ENCODE data around the gene EGR1. TPM values are rescaled to one million over a fixed set of nuclear protein-coding genes. Genes with fewer than 3 reads are reported as not detected.
A peak's percentile ranks its signal among the peaks of the same experiment; 100 is the strongest.

The EGR1 gene
- total RNA-seq, 2 donors from 2014 or later = 17.3 to 73.0 TPM

DNA sequence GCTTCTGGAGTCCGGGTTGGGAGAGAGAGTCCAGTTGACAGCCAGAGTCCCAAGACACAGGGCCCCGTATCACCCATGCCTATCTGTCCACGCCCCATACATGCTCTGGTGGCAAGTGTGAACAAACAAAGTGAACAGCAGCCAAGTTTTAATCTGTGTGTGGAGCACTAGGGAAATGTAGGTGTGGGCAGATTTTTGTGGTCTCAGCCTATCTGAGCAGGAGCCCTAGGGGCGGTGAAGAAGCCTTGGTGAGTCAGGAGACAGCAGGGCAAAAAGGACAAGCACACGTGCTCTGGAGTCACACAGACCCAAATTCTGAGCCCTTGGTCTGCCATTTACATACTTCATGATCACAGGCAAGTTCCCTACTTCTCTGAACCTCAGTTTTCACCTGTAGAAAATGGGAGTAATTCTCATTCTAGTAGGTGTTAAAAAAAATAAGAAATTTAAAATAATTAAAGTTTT, 23.2 kb downstream of the EGR1 start:
- Histone ChIP-seq H3K4me3 (no peak overlapping the region), H3K9me3 (no peaks in the 10 kb centered on the region), H3K4me1 (peaks cover 0 to 30% of the 10 kb centered on the region in 2 donors), H3K36me3 (no peaks in the 10 kb centered on the region), H3K27me3 (no peaks in the 10 kb centered on the region), H3K27ac (no peak overlapping the region)
- DNase-seq (ENCODE audit: low spot score) = no peak
- TF ChIP-seq CTCF (IDR thresholded peaks at IDR 0.05) = no peak

GRCh38 chr5:138489683-138490061, 24.4 kb downstream of the EGR1 start:
- TF ChIP-seq CTCF (IDR thresholded peaks at IDR 0.05) = no peak
- Histone ChIP-seq H3K27ac (no peak overlapping the region), H3K9me3 (no peaks in the 10 kb centered on the region), H3K4me1 (peaks cover 0 to 30% of the 10 kb centered on the region in 2 donors), H3K4me3 (no peak overlapping the region), H3K36me3 (no peaks in the 10 kb centered on the region), H3K27me3 (no peaks in the 10 kb centered on the region)
- no peak for DNase-seq (ENCODE audit: low spot score)

DNA sequence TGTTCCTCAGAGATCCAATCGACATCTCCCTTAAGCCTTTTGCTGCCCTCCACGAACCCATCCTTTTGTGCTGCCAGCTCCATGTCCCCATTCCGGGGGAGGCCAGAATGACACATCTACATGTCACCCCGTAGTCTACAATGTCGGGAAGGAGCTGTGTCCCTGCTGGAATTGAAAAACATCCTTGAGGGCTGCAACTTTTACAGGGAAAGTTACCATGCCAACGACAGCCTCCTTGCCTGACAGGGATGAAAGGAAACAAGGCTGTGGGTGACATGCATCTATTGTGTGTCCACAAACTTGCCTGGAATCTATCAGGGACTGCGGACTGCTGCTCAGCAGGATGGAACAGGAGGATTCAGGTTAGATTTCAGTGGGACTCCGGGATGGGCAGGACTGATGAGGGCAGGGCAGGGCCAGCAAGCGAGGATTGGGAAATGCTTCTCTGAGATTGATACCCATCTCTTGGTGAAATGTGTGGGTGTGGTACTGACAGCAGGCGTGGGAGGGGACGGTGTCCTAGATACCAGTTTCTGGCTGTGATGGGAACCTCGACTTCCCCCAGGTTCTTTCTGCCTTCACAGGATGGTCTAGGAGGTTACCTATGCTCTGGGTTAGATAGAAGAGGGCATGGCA, 25.5 kb downstream of the EGR1 start:
- DNase-seq (ENCODE audit: low spot score) = no peak
- H3K4me3 ChIP-seq = no peak overlapping the region
- H3K4me1 ChIP-seq = peaks cover 0 to 30% of the 10 kb centered on the region in 2 donors
- no peak for TF ChIP-seq CTCF (IDR thresholded peaks at IDR 0.05)
- no peaks in the 10 kb centered on the region for H3K9me3 ChIP-seq
- H3K36me3 ChIP-seq = no peaks in the 10 kb centered on the region
- no peaks in the 10 kb centered on the region for H3K27me3 ChIP-seq
- H3K27ac ChIP-seq = no peak overlapping the region

- DNase-seq (ENCODE audit: low spot score) = no peak
- Histone ChIP-seq H3K9me3 (no peaks in the 10 kb centered on the region), H3K4me3 (peak overlapping the region; percentile 39 to 58), H3K27me3 (no peaks in the 10 kb centered on the region), H3K36me3 (no peaks in the 10 kb centered on the region), H3K27ac (no peak overlapping the region), H3K4me1 (peaks cover 0 to 30% of the 10 kb centered on the region in 2 donors)
- no peak for TF ChIP-seq CTCF (IDR thresholded peaks at IDR 0.05)
Observed at GRCh38 chr5:138491284-138491648, 26.0 kb downstream of the EGR1 start.

DNA sequence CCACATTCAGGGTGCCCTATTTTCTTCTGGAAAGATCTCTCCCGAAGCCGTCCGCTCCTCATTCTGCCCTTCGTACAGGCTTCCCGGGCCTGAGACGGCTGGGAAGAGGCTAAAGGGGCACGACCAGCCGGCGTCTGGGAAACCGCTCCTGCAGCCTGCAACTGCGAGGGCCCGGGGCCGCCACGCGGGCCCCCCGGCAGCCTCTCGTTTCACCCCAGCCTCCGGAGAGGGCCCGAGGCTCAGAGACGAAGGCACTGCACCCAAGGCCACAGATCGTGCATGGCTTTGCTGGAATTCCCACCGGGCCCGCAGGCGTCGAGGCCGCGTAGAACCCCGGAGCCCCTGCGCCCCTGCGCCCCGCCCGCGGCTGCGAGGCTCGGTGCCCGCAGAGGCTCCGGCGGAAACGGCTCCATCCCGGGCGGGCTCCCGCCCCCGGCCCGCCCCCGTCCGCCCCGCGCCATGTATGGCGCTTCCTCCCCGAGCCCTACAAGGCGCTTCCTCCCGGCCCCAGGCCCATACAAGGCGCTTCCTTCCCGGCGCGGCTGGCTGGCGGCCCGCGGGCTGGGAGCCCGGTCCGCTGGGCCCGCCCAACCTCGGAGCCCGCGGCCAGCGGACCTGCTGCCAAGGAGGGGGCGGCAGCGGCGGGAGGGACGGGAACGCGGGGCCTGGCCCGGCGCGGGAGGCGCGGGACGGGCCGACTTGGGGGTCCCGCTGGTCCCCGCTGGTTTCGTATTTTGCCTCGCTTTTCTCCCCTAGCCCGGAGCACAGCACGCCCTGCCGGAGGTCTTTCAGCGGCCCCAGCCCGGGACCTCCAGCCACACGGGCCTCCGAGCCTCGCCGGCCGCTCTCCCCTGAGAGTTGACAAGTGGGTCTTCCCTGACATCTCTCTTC, 26.6 kb downstream of the EGR1 start:
- Histone ChIP-seq H3K27me3 (no peaks in the 10 kb centered on the region), H3K9me3 (no peaks in the 10 kb centered on the region), H3K36me3 (no peaks in the 10 kb centered on the region), H3K4me1 (peaks cover 0 to 30% of the 10 kb centered on the region in 2 donors), H3K4me3 (peak overlapping the region; percentile 47 to 58), H3K27ac (peak overlapping the region in 1 of 2 donors; percentile 33)
- TF ChIP-seq CTCF (IDR thresholded peaks at IDR 0.05) = no peak
- DNase-seq (ENCODE audit: low spot score) = peak; percentile 91
